A549 (cell line): ENCODE results near the gene SYT15B.
"Not testable (repeated sequence)": the region's sequence is repeated elsewhere in the genome, so short reads cannot be mapped to it uniquely, and the experiment has no call there.

Source experiments
- CHD2 ChIP-seq: fragments of 150-350 bp; IDR thresholded peaks from 2 replicates; pipeline ENCODE4 v1.6.1; 2014; ENCODE audit warnings: low read length; ENCODE audit not compliant: partially characterized antibody
- EP300 ChIP-seq, 2 experiments: fragments of >200 bp; sonication (Bioruptor Twin); formaldehyde crosslinking; IDR thresholded peaks; 2 replicates in 1 of 2; 3 replicates in 1 of 2; pipeline ENCODE4 v1.6.1; 2016 to 2017
- POLR2A ChIP-seq: IDR thresholded peaks from 2 replicates; pipeline ENCODE4 v1.6.1; 2012; ENCODE audit warnings: mild to moderate bottlenecking, low read length
- RCOR1 ChIP-seq: fragments of 150-350 bp; IDR thresholded peaks from 2 replicates; pipeline ENCODE4 v1.6.1; 2014; ENCODE audit warnings: antibody characterized with exemption, low read length, low read depth

DNA sequence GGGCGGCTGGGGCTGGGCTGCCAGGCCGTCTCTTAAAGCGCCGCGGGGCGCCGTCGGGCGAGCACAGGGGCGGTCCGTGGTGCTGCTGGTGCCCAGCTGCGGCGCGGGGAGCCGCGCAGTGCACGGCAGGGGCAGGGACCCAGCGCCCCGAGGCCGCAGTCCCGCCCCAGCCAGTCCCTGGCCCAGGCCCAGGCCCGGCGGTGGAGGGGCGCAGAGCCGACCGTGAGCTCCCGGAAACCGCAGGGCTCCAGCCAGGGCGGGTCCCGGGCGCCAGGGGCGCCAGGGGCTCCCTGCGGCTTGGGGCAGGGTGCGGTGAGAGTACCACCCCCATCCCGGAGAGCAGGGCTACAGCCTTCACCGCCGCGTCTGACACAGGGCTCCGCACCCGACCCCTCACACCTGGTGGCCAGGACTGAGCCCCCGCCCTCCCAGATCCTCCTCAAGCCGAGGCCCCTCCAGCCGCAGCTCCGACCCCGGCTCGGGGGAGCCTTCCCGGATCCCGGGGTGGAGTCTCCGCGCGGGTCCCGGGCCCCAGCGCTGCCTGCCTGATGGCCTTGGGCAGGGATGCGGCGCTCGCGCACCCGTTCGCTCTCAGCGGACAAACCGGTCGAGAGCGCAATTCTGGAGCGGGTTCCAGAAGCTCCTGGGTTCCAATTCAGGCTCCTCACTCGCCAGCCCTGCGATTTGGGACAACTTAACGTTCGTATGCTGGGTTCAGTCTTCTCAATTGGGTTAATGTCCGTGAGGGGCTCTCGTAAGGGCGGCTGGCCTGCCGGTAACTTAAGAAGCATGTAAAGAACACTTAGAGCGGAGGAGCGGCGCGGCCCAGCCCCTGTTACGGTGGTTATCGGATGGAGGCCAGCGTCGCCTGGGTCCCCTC is 478 bp downstream of the SYT15B start:
- TF ChIP-seq CHD2; POLR2A; EP300 (IDR thresholded peaks at IDR 0.05); RCOR1: not testable (repeated sequence)
